SK-N-MC (cell line): ENCODE data around the gene PCBP3.

Experiments
- EZH2 ChIP-seq: fragments of 200-600 bp; sonication (generic); IDR thresholded peaks from one replicate; pipeline ENCODE4 v1.6.1; 2017; ENCODE audit warnings: antibody characterized with exemption
- FOXP2 ChIP-seq: optimal IDR thresholded peaks from 2 replicates; pipeline ENCODE3; 2011; ENCODE audit warnings: mild to moderate bottlenecking, moderate library complexity; ENCODE audit not compliant: insufficient read depth; ENCODE audit errors: extremely low read length, control extremely low read depth
- POLR2AphosphoS5 ChIP-seq: IDR thresholded peaks from 2 replicates; pipeline ENCODE4 v1.6.1; 2012; ENCODE audit warnings: mild to moderate bottlenecking, low read depth, low read length, borderline replicate concordance

- TF ChIP-seq EZH2 (no peak), POLR2AphosphoS5 (no peak), FOXP2 (no peak)
Measured at GRCh38 chr21:45778686-45779085, 135.2 kb downstream of the PCBP3 start.
